Esophagus muscularis mucosa (tissue), 4 donors: Measurements from ENCODE around the gene LRRC52. TPM values are rescaled to one million over a fixed set of nuclear protein-coding genes. Genes with fewer than 3 reads are reported as not detected.
"Not testable (repeated sequence)": the region's sequence is repeated elsewhere in the genome, so short reads cannot be mapped to it uniquely, and the experiment has no call there.

Source experiments
- DNase-seq: peaks from one replicate; pipeline ENCODE4 v3.0.0-alpha.2; 2017; ENCODE audit errors: extremely low spot score
- H3K27ac ChIP-seq, 4 donors: fragments of 200-600 bp; sonication (generic); replicated peaks in 1 of 4; 1 replicate in 3 of 4; 2 replicates in 1 of 4; pipeline ENCODE4 v1.5.1; 2016 to 2019; ENCODE audit warnings: mild to moderate bottlenecking in 1 of 4
- H3K27me3 ChIP-seq, 4 donors: fragments of 200-600 bp; sonication (generic); one replicate each; pipeline versions ENCODE4 v1.5.1 to v1.6.0; 2016 to 2019
- H3K36me3 ChIP-seq, 4 donors: fragments of 200-600 bp; sonication (generic); one replicate each; pipeline ENCODE4 v1.5.1; 2016 to 2019
- H3K4me1 ChIP-seq, 4 donors: fragments of 200-600 bp; sonication (generic); one replicate each; pipeline ENCODE4 v1.5.1; 2016 to 2019
- H3K4me3 ChIP-seq, 4 donors: fragments of 200-600 bp; sonication (generic); 1 replicate in 2 of 4; 2 replicates in 2 of 4; pipeline ENCODE4 v1.5.1; 2016 to 2019; ENCODE audit warnings: mild to moderate bottlenecking in 4 of 4, moderate library complexity in 1 of 4
- H3K9me3 ChIP-seq, 4 donors: fragments of 200-600 bp; sonication (generic); 1 replicate in 3 of 4; 2 replicates in 1 of 4; pipeline ENCODE4 v1.5.1; 2016 to 2019
- EP300 ChIP-seq: sonication (generic); formaldehyde crosslinking; IDR thresholded peaks from one replicate; pipeline ENCODE4 v1.6.1; 2017; ENCODE audit warnings: antibody characterized with exemption
- POLR2A ChIP-seq: fragments of 450-650 bp; IDR thresholded peaks from one replicate; pipeline ENCODE4 v1.6.1; 2017; ENCODE audit warnings: antibody characterized with exemption, moderate library complexity, mild to moderate bottlenecking, low read depth
- POLR2AphosphoS5 ChIP-seq, 2 donors: sonication (generic); formaldehyde crosslinking; IDR thresholded peaks; one replicate each; pipeline ENCODE4 v1.6.1; 2017; ENCODE audit warnings: antibody characterized with exemption in 2 of 2
- WGBS: methylation state at CpG from one replicate; pipeline ENCODE4 v1.1.5; 2018; 5-methylcytosine and 5-hydroxymethylcytosine counted together
- intact Hi-C: fragments of 100-400 bp; cut with DNase I; formaldehyde crosslinking; loops from one replicate; pipeline ENCODE4 v1.15.1; 2023
- total RNA-seq, 4 donors: library from RNA; depleted of rRNA; stranded (reverse); fragments of >200 nt; gene quantifications; one replicate each; pipeline versions ENCODE4 v1.1.0 to v1.2.1, GENCODE V29; 2016
- TF ChIP-seq, protein P1 (sequence below), 3 experiments: fragments of 200-600 bp in 2 of 3; fragments of 450-650 bp in 1 of 3; sonication (generic) in 2 of 3; IDR thresholded peaks; one replicate each; pipeline ENCODE4 v1.5.1; 2017 to 2019; ENCODE audit warnings: antibody characterized with exemption in 3 of 3, mild to moderate bottlenecking in 2 of 3, moderate library complexity in 1 of 3

Gene LRRC52
- total RNA-seq, 4 donors from 2014 or later: 0.17 TPM; not detected in 3

DNA sequence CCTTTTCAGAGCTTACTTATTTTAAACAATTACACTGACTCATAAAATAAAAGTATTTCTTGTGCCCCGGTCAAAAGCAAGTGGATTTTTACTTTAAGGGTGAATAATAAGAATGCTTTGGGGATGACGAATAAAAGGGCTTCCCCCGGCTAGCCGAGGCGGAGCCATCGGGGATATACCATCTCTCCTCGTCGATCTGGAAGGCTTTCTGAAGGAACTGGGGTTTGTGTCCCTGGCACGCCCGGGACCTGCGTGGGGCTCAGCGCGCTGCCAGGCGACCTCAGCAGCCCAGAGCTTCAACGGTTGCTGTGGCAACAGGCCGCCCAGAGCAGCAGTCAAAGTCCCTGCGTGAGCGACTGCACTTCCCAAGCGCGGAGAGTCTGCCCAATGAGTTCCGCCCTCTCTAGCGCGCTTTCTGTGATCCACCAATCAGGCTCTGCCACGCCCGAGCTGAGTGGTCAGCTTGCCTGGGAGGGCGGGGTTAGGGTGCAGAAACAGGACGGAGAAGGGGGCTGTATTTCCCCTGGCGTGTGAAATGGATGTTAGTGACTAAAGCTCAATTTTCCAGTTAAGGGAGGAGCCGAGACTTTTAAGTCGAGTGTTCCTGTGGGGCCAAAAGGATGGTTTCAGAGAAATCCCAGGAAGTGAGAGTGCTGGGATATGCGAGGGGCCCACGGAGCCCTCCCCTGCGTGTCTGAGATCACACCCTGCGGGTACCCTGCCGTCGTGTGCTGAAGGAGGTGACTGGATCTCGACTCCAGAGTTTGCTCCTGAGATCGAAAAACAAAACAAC is 54.3 kb downstream of the LRRC52 start:
- under 1% methylated on average over 32 of the region's 38 CpGs for WGBS
- Histone ChIP-seq H3K36me3 (no peaks in the 10 kb centered on the region), H3K27me3 (peaks cover 0 to 8% (median 0%) of the 10 kb centered on the region in 4 donors), H3K4me1 (peaks cover 4 to 15% (median 11%) of the 10 kb centered on the region in 4 donors), H3K4me3 (peak overlapping the region; percentile 58 to 66 (median 60)), H3K27ac (peak overlapping the region; percentile 65 to 80 (median 72)), H3K9me3 (no peaks in the 10 kb centered on the region)
- peak; percentile 99 for DNase-seq
- intact Hi-C loops: loop anchor here (2.0 to 5.0 kb wide), 2 partner anchors 34 to 99 kb away; partner anchors contain the start of gene MGST3
- no peak for TF ChIP-seq POLR2A
- no peak for TF ChIP-seq EP300
- peak; percentile 75 to 86 for TF ChIP-seq POLR2AphosphoS5 (IDR thresholded peaks at IDR 0.05)

GRCh38 chr1:165598676-165599059 is 54.9 kb downstream of the LRRC52 start:
- intact Hi-C loops: loop anchor here (2.0 to 5.0 kb wide), 2 partner anchors 34 to 98 kb away; partner anchors contain the start of gene MGST3
- H3K27ac ChIP-seq: peak overlapping the region; percentile 65 to 80 (median 72)
- TF ChIP-seq POLR2A (no peak), POLR2AphosphoS5 (IDR thresholded peaks at IDR 0.05) (no peak), EP300 (no peak)
- TF ChIP-seq, protein P1, sequence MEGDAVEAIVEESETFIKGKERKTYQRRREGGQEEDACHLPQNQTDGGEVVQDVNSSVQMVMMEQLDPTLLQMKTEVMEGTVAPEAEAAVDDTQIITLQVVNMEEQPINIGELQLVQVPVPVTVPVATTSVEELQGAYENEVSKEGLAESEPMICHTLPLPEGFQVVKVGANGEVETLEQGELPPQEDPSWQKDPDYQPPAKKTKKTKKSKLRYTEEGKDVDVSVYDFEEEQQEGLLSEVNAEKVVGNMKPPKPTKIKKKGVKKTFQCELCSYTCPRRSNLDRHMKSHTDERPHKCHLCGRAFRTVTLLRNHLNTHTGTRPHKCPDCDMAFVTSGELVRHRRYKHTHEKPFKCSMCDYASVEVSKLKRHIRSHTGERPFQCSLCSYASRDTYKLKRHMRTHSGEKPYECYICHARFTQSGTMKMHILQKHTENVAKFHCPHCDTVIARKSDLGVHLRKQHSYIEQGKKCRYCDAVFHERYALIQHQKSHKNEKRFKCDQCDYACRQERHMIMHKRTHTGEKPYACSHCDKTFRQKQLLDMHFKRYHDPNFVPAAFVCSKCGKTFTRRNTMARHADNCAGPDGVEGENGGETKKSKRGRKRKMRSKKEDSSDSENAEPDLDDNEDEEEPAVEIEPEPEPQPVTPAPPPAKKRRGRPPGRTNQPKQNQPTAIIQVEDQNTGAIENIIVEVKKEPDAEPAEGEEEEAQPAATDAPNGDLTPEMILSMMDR (IDR thresholded peaks at IDR 0.05): no peak

GRCh38 chr1:165600793-165601192 is 57.0 kb downstream of the LRRC52 start:
- Histone ChIP-seq H3K27me3 (no peaks in the 10 kb centered on the region), H3K4me3 (no peak overlapping the region), H3K36me3 (no peaks in the 10 kb centered on the region), H3K9me3 (no peaks in the 10 kb centered on the region), H3K27ac (no peak overlapping the region), H3K4me1 (peaks cover 4 to 15% (median 11%) of the 10 kb centered on the region in 4 donors)
- DNase-seq: no peak
- WGBS: 75% methylated on average over 4 of the region's 4 CpGs
- TF ChIP-seq, protein P1 (IDR thresholded peaks at IDR 0.05): no peak
- TF ChIP-seq POLR2AphosphoS5 (IDR thresholded peaks at IDR 0.05): no peak
- no peak for TF ChIP-seq POLR2A
- no peak for TF ChIP-seq EP300
- intact Hi-C loops: loop anchor here (2.0 kb wide), 1 partner anchor 314 kb away; no protein-coding TSS in a partner anchor

More at GRCh38 chr1:165598676-165599059, 54.9 kb downstream of the LRRC52 start:
- 23% methylated on average over 3 of the region's 3 CpGs for WGBS
- H3K27me3 ChIP-seq: peaks cover 0 to 2% (median 0%) of the 10 kb centered on the region in 4 donors
- DNase-seq: no peak
- H3K4me1 ChIP-seq: peaks cover 4 to 15% (median 11%) of the 10 kb centered on the region in 4 donors
- no peaks in the 10 kb centered on the region for H3K36me3 ChIP-seq
- H3K9me3 ChIP-seq: no peaks in the 10 kb centered on the region
- peak overlapping the region; percentile 58 to 66 (median 60) for H3K4me3 ChIP-seq

GRCh38 chr1:165603810-165604209 is 60.0 kb downstream of the LRRC52 start:
- Histone ChIP-seq H3K36me3 (no peaks in the 10 kb centered on the region), H3K27ac (no peak overlapping the region), H3K9me3 (no peaks in the 10 kb centered on the region), H3K27me3 (no peaks in the 10 kb centered on the region), H3K4me1 (peaks cover under 1 to 6% (median 4%) of the 10 kb centered on the region in 4 donors), H3K4me3 (no peak overlapping the region)
- intact Hi-C loops: no loop called here
- WGBS: 82% methylated on average over 2 of the region's 2 CpGs
- TF ChIP-seq, protein P1 (IDR thresholded peaks at IDR 0.05): no peak
- TF ChIP-seq EP300 (no peak), POLR2AphosphoS5 (IDR thresholded peaks at IDR 0.05) (no peak), POLR2A (no peak)
- no peak for DNase-seq

- Histone ChIP-seq H3K9me3 (no peaks in the 10 kb centered on the region), H3K27me3 (peaks cover 0 to 6% (median 0%) of the 10 kb centered on the region in 4 donors), H3K36me3 (no peaks in the 10 kb centered on the region), H3K4me3 (no peak overlapping the region), H3K27ac (no peak overlapping the region), H3K4me1 (peaks cover 0 to 6% (median 3%) of the 10 kb centered on the region in 4 donors)
- DNase-seq: no peak
- TF ChIP-seq POLR2A (no peak), POLR2AphosphoS5 (IDR thresholded peaks at IDR 0.05) (no peak), EP300 (no peak)
- TF ChIP-seq, protein P1 (IDR thresholded peaks at IDR 0.05): no peak
- intact Hi-C loops: no loop called here
- 86% methylated on average over 4 of the region's 4 CpGs for whole genome bisulfite sequencing
These were observed 61.4 kb downstream of the LRRC52 start for GRCh38 chr1:165605246-165605645.

DNA sequence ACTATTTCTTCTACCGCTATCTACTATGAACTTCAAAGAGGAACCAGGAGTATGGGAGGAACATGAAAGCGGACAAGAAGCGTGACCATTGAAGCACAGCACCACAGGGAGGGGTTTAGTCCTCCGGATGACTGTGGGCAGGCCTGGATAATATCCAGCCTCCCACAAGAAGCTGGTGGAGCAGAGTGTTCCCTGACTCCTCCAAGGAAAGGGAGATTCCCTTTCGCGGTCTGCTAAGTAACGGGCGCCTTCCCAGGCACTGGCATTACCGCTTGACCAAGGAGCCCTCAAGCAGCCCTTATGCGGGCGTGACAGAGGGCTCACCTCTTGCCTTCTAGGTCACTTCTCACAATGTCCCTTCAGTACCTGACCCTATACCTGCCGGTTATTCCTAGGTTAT is 62.9 kb downstream of the LRRC52 start:
- H3K27ac ChIP-seq, H3K27me3 ChIP-seq, H3K4me1 ChIP-seq, H3K36me3 ChIP-seq, H3K4me3 ChIP-seq, DNase-seq, H3K9me3 ChIP-seq, intact Hi-C loops: not testable (repeated sequence)
- WGBS: 89% methylated on average over 10 of the region's 12 CpGs
